H9 (cell line): ENCODE data around the gene KCNMB1. TPM values are rescaled to one million over a fixed set of nuclear protein-coding genes. Genes with fewer than 3 reads are reported as not detected.

Experiments used
- DNase-seq: peaks from one replicate; pipeline ENCODE4 v3.0.0-alpha.2; 2017
- H2AFZ ChIP-seq: one replicate; pipeline ENCODE4 v1.6.1; 2013; ENCODE audit warnings: mild to moderate bottlenecking, low read length, control low read depth, moderate library complexity
- H2AK5ac ChIP-seq: 2 replicates; pipeline ENCODE4 v1.6.1; 2013; ENCODE audit warnings: low read length, control low read depth, mixed read lengths; ENCODE audit not compliant: insufficient read length
- H2BK120ac ChIP-seq: one replicate; pipeline ENCODE4 v1.6.1; 2013; ENCODE audit warnings: low read depth, mild to moderate bottlenecking, low read length, control low read depth, inconsistent platforms; ENCODE audit not compliant: poor library complexity, severe bottlenecking
- H2BK12ac ChIP-seq: 2 replicates; pipeline ENCODE4 v1.6.1; 2013; ENCODE audit warnings: low read length, control low read depth, mixed read lengths, low read depth; ENCODE audit not compliant: insufficient read length
- H2BK15ac ChIP-seq: 2 replicates; pipeline ENCODE4 v1.6.1; 2013; ENCODE audit warnings: low read depth, low read length, control low read depth
- H2BK20ac ChIP-seq: one replicate; pipeline ENCODE4 v1.6.1; 2013; ENCODE audit warnings: low read depth, mild to moderate bottlenecking, low read length, control low read depth, inconsistent platforms; ENCODE audit not compliant: poor library complexity, severe bottlenecking
- H2BK5ac ChIP-seq: 2 replicates; pipeline ENCODE4 v1.6.1; 2013; ENCODE audit warnings: low read length, control low read depth, mixed read lengths; ENCODE audit not compliant: insufficient read length
- H3K14ac ChIP-seq: 2 replicates; pipeline ENCODE4 v1.6.1; 2013; ENCODE audit warnings: low read length, control low read depth; ENCODE audit not compliant: insufficient read depth
- H3K18ac ChIP-seq: 2 replicates; pipeline ENCODE4 v1.6.1; 2013; ENCODE audit warnings: low read depth, mild to moderate bottlenecking, mixed read lengths, low read length, control low read depth; ENCODE audit not compliant: insufficient read length
- H3K23ac ChIP-seq: 2 replicates; pipeline ENCODE4 v1.6.1; 2013; ENCODE audit warnings: low read length, control low read depth, mixed read lengths, low read depth; ENCODE audit not compliant: insufficient read length
- H3K23me2 ChIP-seq: 2 replicates; pipeline ENCODE4 v1.6.1; 2013; ENCODE audit warnings: low read depth, mild to moderate bottlenecking, mixed read lengths, low read length, control low read depth; ENCODE audit not compliant: insufficient read length, poor library complexity, severe bottlenecking
- H3K27ac ChIP-seq: 2 replicates; pipeline ENCODE4 v1.5.1; 2013; ENCODE audit warnings: low read length, control low read depth, mixed read lengths, low read depth; ENCODE audit not compliant: insufficient read length
- H3K27me3 ChIP-seq: 2 replicates; pipeline ENCODE4 v1.6.1; 2013; ENCODE audit warnings: low read length, control low read depth, inconsistent platforms; ENCODE audit not compliant: insufficient read depth
- H3K4ac ChIP-seq: 2 replicates; pipeline ENCODE4 v1.6.1; 2013; ENCODE audit warnings: low read depth, mild to moderate bottlenecking, control low read depth, inconsistent platforms, low read length, moderate library complexity
- H3K4me1 ChIP-seq: 2 replicates; pipeline ENCODE4 v1.6.1; 2013; ENCODE audit warnings: low read length, control low read depth, inconsistent platforms; ENCODE audit not compliant: insufficient read depth
- H3K4me2 ChIP-seq: 2 replicates; pipeline ENCODE4 v1.6.1; 2013; ENCODE audit warnings: low read length, control low read depth, mixed read lengths; ENCODE audit not compliant: insufficient read length, insufficient read depth
- H3K56ac ChIP-seq: 2 replicates; pipeline ENCODE4 v1.6.1; 2013; ENCODE audit warnings: low read depth, mild to moderate bottlenecking, mixed read lengths, low read length, control low read depth; ENCODE audit not compliant: insufficient read length
- H3K79me1 ChIP-seq: 2 replicates; pipeline ENCODE4 v1.6.1; 2013; ENCODE audit warnings: low read depth, mild to moderate bottlenecking, moderate library complexity, low read length, control low read depth, inconsistent platforms; ENCODE audit not compliant: insufficient read depth, poor library complexity, severe bottlenecking
- H3K79me2 ChIP-seq: 2 replicates; pipeline ENCODE4 v1.6.1; 2013; ENCODE audit warnings: low read length, control low read depth, inconsistent platforms; ENCODE audit not compliant: insufficient read depth
- H3K9ac ChIP-seq: 2 replicates; pipeline ENCODE4 v1.6.1; 2013; ENCODE audit warnings: low read length, control low read depth, mixed read lengths; ENCODE audit not compliant: insufficient read length; ENCODE audit errors: extremely low read depth
- H3K9me3 ChIP-seq: one replicate; pipeline ENCODE4 v1.6.1; 2013; ENCODE audit warnings: low read depth, low read length, inconsistent platforms; ENCODE audit not compliant: control insufficient read depth
- H3T11ph ChIP-seq: one replicate; pipeline ENCODE4 v1.6.1; 2013; ENCODE audit warnings: mild to moderate bottlenecking, low read length, control low read depth, inconsistent platforms
- H4K20me1 ChIP-seq: one replicate; pipeline ENCODE4 v1.6.1; 2013; ENCODE audit not compliant: control insufficient read depth, insufficient read length, insufficient read depth
- H4K5ac ChIP-seq: 2 replicates; pipeline ENCODE4 v1.6.1; 2013; ENCODE audit warnings: low read depth, mild to moderate bottlenecking, mixed read lengths, low read length, control low read depth; ENCODE audit not compliant: insufficient read length
- H4K8ac ChIP-seq: replicated peaks from 2 replicates; pipeline ENCODE4 v1.6.1; 2013; ENCODE audit warnings: low read length, control low read depth, mixed read lengths, low read depth; ENCODE audit not compliant: insufficient read length
- H4K91ac ChIP-seq: 2 replicates; pipeline ENCODE4 v1.6.1; 2013; ENCODE audit warnings: low read depth, mild to moderate bottlenecking, moderate library complexity, mixed read lengths, low read length, control low read depth; ENCODE audit not compliant: insufficient read length
- H3K27ac Mint-ChIP-seq, 3 experiments: 2 replicates in 2 of 3; 3 replicates in 1 of 3; pipeline ENCODE4 v1.8.0; 2020 to 2021; ENCODE audit warnings: mixed read lengths in 3 of 3, mild to moderate bottlenecking in 1 of 3, moderate library complexity in 1 of 3
- H3K27me3 Mint-ChIP-seq: 2 replicates; pipeline ENCODE4 v1.8.0; 2021; ENCODE audit warnings: low read depth, mild to moderate bottlenecking, moderate library complexity, mixed read lengths
- H3K36me3 Mint-ChIP-seq, 3 experiments: 2 replicates in 2 of 3; 3 replicates in 1 of 3; pipeline ENCODE4 v1.8.0; 2020 to 2021; ENCODE audit warnings: low read depth in 3 of 3, mixed read lengths in 3 of 3; ENCODE audit not compliant: insufficient read depth in 1 of 3
- H3K4me1 Mint-ChIP-seq, 2 experiments: 2 replicates each; pipeline ENCODE4 v1.8.0; 2020; ENCODE audit warnings: mixed read lengths in 2 of 2
- H3K4me3 Mint-ChIP-seq, 2 experiments: 2 replicates in 1 of 2; 3 replicates in 1 of 2; pipeline ENCODE4 v1.8.0; 2020 to 2021; ENCODE audit warnings: mild to moderate bottlenecking in 2 of 2, mixed read lengths in 2 of 2, moderate library complexity in 1 of 2
- H3K9me3 Mint-ChIP-seq, 2 experiments: 2 replicates in 1 of 2; 3 replicates in 1 of 2; pipeline ENCODE4 v1.8.0; 2020; ENCODE audit warnings: mild to moderate bottlenecking in 2 of 2, mixed read lengths in 2 of 2, moderate library complexity in 1 of 2
- CTCF ChIP-seq: fragments of 200-600 bp; sonication (generic); conservative IDR thresholded peaks from 3 replicates; pipeline ENCODE4 v1.8.0; 2021; ENCODE audit warnings: antibody characterized with exemption, mild to moderate bottlenecking
- WGBS: extraction: QIAGEN DNeasy Blood & Tissue Kit; methylation state at CpG from one replicate; pipeline ENCODE4 v1.1.7; 2013; ENCODE audit warnings: missing lambda C conversion rate, low lambda C conversion rate, mixed read lengths; ENCODE audit not compliant: insufficient read length; ENCODE audit errors: extremely low coverage; 5-methylcytosine and 5-hydroxymethylcytosine counted together
- total RNA-seq: library from RNA; stranded (reverse); gene quantifications from 2 replicates; pipeline ENCODE4 v1.2.1, GENCODE V29; 2021

The KCNMB1 gene
- total RNA-seq, 1 experiment from 2014 or later: 0.28 TPM

- peaks cover 6 to 12% of the 10 kb centered on the region in 2 experiments; a peak in 2 of 4 replicates for H3K4me1 Mint-ChIP-seq
- Histone ChIP-seq H3K4me2 (no peak overlapping the region), H3K27me3 (no peaks in the 10 kb centered on the region), H2AK5ac (no peak overlapping the region), H2BK5ac (no peak overlapping the region), H4K8ac (no peak overlapping the region), H3K79me1 (no peaks in the 10 kb centered on the region), H2BK120ac (no peak overlapping the region), H3K79me2 (no peaks in the 10 kb centered on the region), H2AFZ (no peak overlapping the region), H4K20me1 (no peaks in the 10 kb centered on the region), H3K23ac (no peak overlapping the region), H3K23me2 (no peaks in the 10 kb centered on the region), H4K91ac (no peak overlapping the region), H3K4me1 (no peaks in the 10 kb centered on the region), H3K27ac (no peak overlapping the region), H3T11ph (no peak overlapping the region), H3K56ac (no peak overlapping the region), H2BK15ac (no peak overlapping the region), H2BK20ac (no peak overlapping the region), H3K4ac (no peak overlapping the region), H3K18ac (no peak overlapping the region), H4K5ac (no peak overlapping the region), H3K9me3 (no peaks in the 10 kb centered on the region), H3K14ac (no peak overlapping the region; the same call in 1 of the 2 replicates), H2BK12ac (no peak overlapping the region), H3K9ac (no peak overlapping the region)
- H3K27me3 Mint-ChIP-seq: no peaks in the 10 kb centered on the region; the same call in 1 of the 2 replicates
- WGBS: no CpG with 5 or more reads among the region's 1 CpG
- H3K9me3 Mint-ChIP-seq: peaks cover 5 to 7% of the 10 kb centered on the region in 2 experiments; a peak in 2 of 5 replicates
- H3K4me3 Mint-ChIP-seq: no peak overlapping the region
- no peak overlapping the region for H3K27ac Mint-ChIP-seq
- no peak for TF ChIP-seq CTCF
- no peak for DNase-seq
- H3K36me3 Mint-ChIP-seq: peaks cover 0 to 11% (median 0%) of the 10 kb centered on the region in 3 experiments; a peak in 4 of 7 replicates
Measured at GRCh38 chr5:170375283-170375682, 13.9 kb downstream of the KCNMB1 start.
